Choroid plexus epithelial cell (primary cell): ENCODE data around the gene HPN.

Experiments used
- DNase-seq: peaks from one replicate; pipeline ENCODE4 v3.0.0-alpha.2; 2010; ENCODE audit warnings: low read depth
- H3K4me3 ChIP-seq: 2 replicates; pipeline ENCODE4 v1.5.1; 2011; ENCODE audit warnings: low read depth, mild to moderate bottlenecking, control low read depth, low read length, moderate library complexity
- CTCF ChIP-seq: conservative IDR thresholded peaks from 2 replicates; pipeline ENCODE4 v1.5.1; 2011; ENCODE audit warnings: low read depth, mild to moderate bottlenecking, control low read depth, inconsistent platforms, low read length, moderate library complexity

Gene HPN

GRCh38 chr19:34998777-34999497, 42.6 kb upstream of the HPN start:
- peak overlapping the region; percentile 77 for H3K4me3 ChIP-seq
- no peak for DNase-seq
- no peak for TF ChIP-seq CTCF

GRCh38 chr19:34999498-35000337, 41.8 kb upstream of the HPN start, which contains the start of gene GRAMD1A:
TSS of gene GRAMD1A (plus strand) at chr19:35000323. CDS start at chr19:35000479, 156 bp downstream.
- no peak for TF ChIP-seq CTCF
- DNase-seq = peak; percentile 90
- H3K4me3 ChIP-seq = peak within 1 kb of the TSS; percentile 77

DNA sequence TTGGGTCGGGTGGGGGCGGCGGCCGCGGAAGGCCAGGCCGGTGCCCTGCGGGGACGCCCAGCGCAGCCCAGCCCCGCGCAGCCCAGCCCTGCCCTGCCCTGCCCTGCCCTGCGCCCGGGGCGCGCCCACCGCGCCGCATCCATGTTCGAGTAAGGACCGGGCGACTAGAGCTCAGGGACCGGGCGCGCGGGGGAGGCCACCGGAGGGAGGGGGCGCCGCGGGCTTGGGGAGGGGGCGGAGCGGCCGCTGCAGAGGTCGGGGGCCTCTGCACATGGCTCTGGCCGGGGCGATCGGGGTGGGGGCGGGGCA, 41.2 kb upstream of the HPN start:
- peak overlapping the region; percentile 77 for H3K4me3 ChIP-seq
- DNase-seq = no peak
- TF ChIP-seq CTCF = no peak

DNA sequence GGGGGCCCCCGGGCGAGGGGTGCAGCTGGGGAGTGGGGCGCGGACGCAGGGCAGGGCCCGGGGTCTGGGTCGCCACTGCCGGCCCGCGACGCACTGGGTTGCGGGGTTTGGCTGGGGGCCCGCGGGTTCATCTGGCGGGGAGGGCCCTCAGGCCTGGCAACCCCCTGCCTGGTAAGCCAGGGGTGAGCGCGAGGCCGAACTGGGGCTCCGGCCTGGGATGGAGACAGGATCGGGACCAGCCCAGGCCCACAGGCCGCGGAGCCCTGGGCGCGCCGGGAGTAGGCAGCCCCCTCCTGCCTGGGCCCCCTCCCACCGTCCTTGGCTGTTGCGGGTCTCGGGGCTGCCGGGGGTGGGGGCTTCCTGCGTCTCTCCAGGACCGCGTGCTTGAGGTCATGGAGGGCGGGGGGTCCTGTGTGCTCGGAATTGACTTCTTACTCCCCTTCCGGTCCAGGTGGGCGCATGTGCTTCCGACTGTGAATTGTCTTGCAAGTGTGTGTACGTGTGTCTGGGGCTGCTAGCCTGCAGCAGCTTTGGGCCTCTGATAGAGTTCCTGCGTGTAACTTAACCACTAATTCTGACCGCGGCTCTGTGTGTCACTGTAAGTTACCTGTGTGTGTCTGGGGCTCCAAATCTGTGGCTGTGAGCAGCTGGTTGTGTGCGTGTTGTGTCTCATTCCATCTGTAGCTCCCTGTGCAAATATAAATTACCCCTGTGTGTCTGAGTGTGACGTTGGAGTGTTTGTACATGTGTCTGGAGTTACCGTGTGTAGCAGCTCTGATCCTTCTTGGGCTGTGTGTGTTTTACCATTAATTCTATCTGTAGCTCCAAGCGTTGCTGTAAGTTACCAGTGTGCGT, 40.6 kb upstream of the HPN start:
- TF ChIP-seq CTCF = no peak
- H3K4me3 ChIP-seq = peak overlapping the region; percentile 77
- peak; percentile 57 for DNase-seq

- no peak for DNase-seq
- TF ChIP-seq CTCF = no peak
- peak overlapping the region; percentile 26 for H3K4me3 ChIP-seq
These were observed 39.4 kb upstream of the HPN start for GRCh38 chr19:35002037-35002535.

- H3K4me3 ChIP-seq = no peak overlapping the region
- DNase-seq = no peak
- no peak for TF ChIP-seq CTCF
These were observed 36.8 kb upstream of the HPN start for GRCh38 chr19:35004517-35005255.
